Erythroblast (primary cell): Measurements from ENCODE around the gene DSG1.

Experiments used
- GATA1 ChIP-seq: IDR thresholded peaks from 2 replicates; pipeline ENCODE4 v1.6.1; 2011; ENCODE audit warnings: low read depth, mild to moderate bottlenecking, control low read depth, low read length, moderate library complexity
- POLR2A ChIP-seq: IDR thresholded peaks from 2 replicates; pipeline ENCODE4 v1.6.1; 2011; ENCODE audit warnings: mild to moderate bottlenecking, low read length

DNA sequence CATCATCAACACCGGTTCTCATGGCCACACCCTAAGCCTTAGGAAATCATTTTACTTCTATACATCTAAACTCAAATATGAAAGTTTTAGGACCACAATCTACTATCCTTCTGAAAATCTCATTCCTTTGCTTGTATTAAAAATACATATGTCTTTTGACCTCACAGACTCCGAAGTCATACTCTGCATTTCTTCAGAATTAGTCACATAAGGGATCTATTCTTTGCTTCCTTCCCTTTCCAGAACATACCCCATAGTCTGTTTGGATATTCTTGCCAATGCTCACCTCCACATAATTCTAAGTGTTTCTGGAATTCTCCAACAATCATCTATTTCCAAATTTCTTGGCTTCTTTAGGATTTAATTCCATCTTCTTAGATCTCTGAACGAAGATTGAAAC, 14.2 kb upstream of the DSG1 start:
- no peak for TF ChIP-seq POLR2A
- TF ChIP-seq GATA1: no peak
